IMR-90 (cell line): ENCODE data around the gene DHX34. TPM values are rescaled to one million over a fixed set of nuclear protein-coding genes. Genes with fewer than 3 reads are reported as not detected.
A peak's percentile ranks its signal among the peaks of the same experiment; 100 is the strongest.

Source experiments
- ATAC-seq: fragments of 200-7000 bp; cut with Tn5 transposase; 2 replicates; pipeline ENCODE4 v1.9.1; 2020; ENCODE audit warnings: low read depth, mild to moderate bottlenecking, moderate library complexity
- Bru-seq: library from RNA; stranded (reverse); fragments of 400-500 nt; gene quantifications from one replicate; lab custom pipeline; 2021; lab: Mats Ljungman, UMichigan
- BruChase-seq, 2 experiments: library from RNA; stranded (reverse); fragments of 400-500 nt; gene quantifications; one replicate each; lab custom pipeline; 2021; lab: Mats Ljungman, UMichigan
- BruUV-seq: library from RNA; stranded (reverse); fragments of 400-500 nt; replicated peaks from 2 replicates; lab custom pipeline; 2021; lab: Mats Ljungman, UMichigan
- CTCF ChIA-PET: fragments of 300-600 bp; formaldehyde crosslinking; extraction: SDS; loops from one replicate; lab custom pipeline; 2021; ENCODE audit warnings: antibody characterized with exemption; lab: Yijun Ruan, JAX
- POLR2A ChIA-PET: fragments of 300-600 bp; sonication (Branson Sonifier 250); formaldehyde crosslinking; loops from one replicate; lab custom pipeline; 2022; ENCODE audit warnings: antibody characterized with exemption; ENCODE audit not compliant: unreplicated experiment; lab: Charles Lee
- DNase-seq: peaks from one replicate; pipeline ENCODE4 v3.0.0; 2013
- H2AFZ ChIP-seq: replicated peaks from 2 replicates; pipeline ENCODE3; 2013; ENCODE audit warnings: low read length, mild to moderate bottlenecking; ENCODE audit not compliant: poor library complexity
- H2AK5ac ChIP-seq: 2 replicates; pipeline ENCODE4 v1.6.1; 2013; ENCODE audit warnings: low read depth, low read length, inconsistent platforms
- H2AK9ac ChIP-seq: replicated peaks from 2 replicates; pipeline ENCODE3; 2013; ENCODE audit warnings: mild to moderate bottlenecking, low read depth, low read length, moderate library complexity; ENCODE audit not compliant: poor library complexity
- H2BK120ac ChIP-seq: 2 replicates; pipeline ENCODE4 v1.6.1; 2013; ENCODE audit warnings: low read depth, low read length, inconsistent platforms
- H2BK15ac ChIP-seq: 3 replicates; pipeline ENCODE4 v1.6.1; 2013; ENCODE audit warnings: low read depth, low read length, inconsistent platforms
- H2BK20ac ChIP-seq: 2 replicates; pipeline ENCODE4 v1.6.1; 2013; ENCODE audit warnings: low read depth, mild to moderate bottlenecking, inconsistent platforms, low read length, moderate library complexity
- H2BK5ac ChIP-seq: 2 replicates; pipeline ENCODE4 v1.6.1; 2013; ENCODE audit warnings: mild to moderate bottlenecking, low read depth, low read length, inconsistent platforms; ENCODE audit not compliant: poor library complexity, severe bottlenecking
- H3K14ac ChIP-seq: replicated peaks from 2 replicates; pipeline ENCODE4 v1.6.1; 2013; ENCODE audit warnings: low read depth, low read length, inconsistent platforms
- H3K18ac ChIP-seq: 2 replicates; pipeline ENCODE4 v1.6.1; 2013; ENCODE audit warnings: low read depth, low read length, control low read depth
- H3K23ac ChIP-seq: 2 replicates; pipeline ENCODE4 v1.6.1; 2013; ENCODE audit warnings: low read depth, low read length, inconsistent platforms
- H3K27ac ChIP-seq: 2 replicates; pipeline ENCODE4 v1.5.1; 2013; ENCODE audit warnings: mild to moderate bottlenecking, control low read depth, low read length; ENCODE audit not compliant: insufficient read depth
- H3K27me3 ChIP-seq: 2 replicates; pipeline ENCODE4 v1.6.1; 2013; ENCODE audit warnings: low read length; ENCODE audit not compliant: control insufficient read depth, insufficient read depth
- H3K36me3 ChIP-seq: 2 replicates; pipeline ENCODE4 v1.6.1; 2013; ENCODE audit warnings: low read length, mixed read lengths; ENCODE audit not compliant: control insufficient read depth, insufficient read depth
- H3K4ac ChIP-seq: 2 replicates; pipeline ENCODE4 v1.6.1; 2013; ENCODE audit warnings: low read depth, low read length, inconsistent platforms
- H3K4me1 ChIP-seq: 2 replicates; pipeline ENCODE4 v1.6.1; 2013; ENCODE audit warnings: low read length, mixed read lengths; ENCODE audit not compliant: control insufficient read depth, insufficient read depth
- H3K4me2 ChIP-seq: 2 replicates; pipeline ENCODE4 v1.6.1; 2013; ENCODE audit warnings: low read depth, mild to moderate bottlenecking, control low read depth, low read length, moderate library complexity
- H3K4me3 ChIP-seq: 2 replicates; pipeline ENCODE4 v1.5.1; 2013; ENCODE audit warnings: low read depth, mild to moderate bottlenecking, control low read depth, low read length, moderate library complexity; ENCODE audit not compliant: insufficient read depth
- H3K56ac ChIP-seq: 2 replicates; pipeline ENCODE4 v1.6.1; 2013; ENCODE audit warnings: low read length, inconsistent platforms; ENCODE audit not compliant: insufficient read depth; ENCODE audit errors: extremely low read depth
- H3K79me1 ChIP-seq, 2 experiments: 2 replicates each; pipeline ENCODE4 v1.6.1; 2013; ENCODE audit warnings: low read length in 2 of 2, inconsistent platforms in 1 of 2, low read depth in 1 of 2
- H3K9ac ChIP-seq: 2 replicates; pipeline ENCODE4 v1.6.1; 2013; ENCODE audit warnings: low read depth, low read length, control low read depth
- H3K9me1 ChIP-seq: 2 replicates; pipeline ENCODE4 v1.6.1; 2013; ENCODE audit warnings: low read length, inconsistent platforms; ENCODE audit not compliant: insufficient read depth
- H3K9me3 ChIP-seq: 2 replicates; pipeline ENCODE4 v1.6.1; 2013; ENCODE audit warnings: low read length; ENCODE audit not compliant: control insufficient read depth, insufficient read depth
- H4K20me1 ChIP-seq: 2 replicates; pipeline ENCODE4 v1.6.1; 2013; ENCODE audit warnings: low read length, inconsistent platforms; ENCODE audit not compliant: insufficient read depth
- H4K5ac ChIP-seq: 2 replicates; pipeline ENCODE4 v1.6.1; 2013; ENCODE audit warnings: mild to moderate bottlenecking, low read depth, low read length, control low read depth
- H4K8ac ChIP-seq, 2 experiments: 2 replicates each; pipeline ENCODE4 v1.6.1; 2013; ENCODE audit warnings: low read depth in 2 of 2, low read length in 2 of 2, control low read depth in 1 of 2, inconsistent platforms in 1 of 2
- H4K91ac ChIP-seq: 2 replicates; pipeline ENCODE4 v1.6.1; 2013; ENCODE audit warnings: low read depth, low read length, inconsistent platforms; ENCODE audit not compliant: insufficient read depth
- CEBPB ChIP-seq: IDR thresholded peaks from 2 replicates; pipeline ENCODE4 v1.6.1; 2012; ENCODE audit warnings: low read depth, low read length, improper control_type of control experiment
- CHD1 ChIP-seq: IDR thresholded peaks from 2 replicates; pipeline ENCODE4 v1.6.1; 2012; ENCODE audit warnings: low read depth, low read length, improper control_type of control experiment
- CTCF ChIP-seq: conservative IDR thresholded peaks from 2 replicates; pipeline ENCODE4 v1.5.1; 2012; ENCODE audit warnings: mild to moderate bottlenecking, low read depth, low read length, improper control_type of control experiment
- MAZ ChIP-seq: IDR thresholded peaks from 2 replicates; pipeline ENCODE4 v1.6.1; 2012; ENCODE audit warnings: low read depth, mild to moderate bottlenecking, low read length, improper control_type of control experiment, moderate library complexity, borderline replicate concordance
- MXI1 ChIP-seq: IDR thresholded peaks from 2 replicates; pipeline ENCODE4 v1.6.1; 2012; ENCODE audit warnings: low read depth, mild to moderate bottlenecking, low read length, moderate library complexity, borderline replicate concordance
- NFE2L2 ChIP-seq: fragments of 150-350 bp; IDR thresholded peaks from 2 replicates; pipeline ENCODE4 v1.6.1; 2016; ENCODE audit warnings: low read depth, mild to moderate bottlenecking, low read length
- POLR2A ChIP-seq: IDR thresholded peaks from 2 replicates; pipeline ENCODE4 v1.6.1; 2012; ENCODE audit warnings: mild to moderate bottlenecking, low read depth, low read length
- RCOR1 ChIP-seq: IDR thresholded peaks from 2 replicates; pipeline ENCODE4 v1.6.1; 2012; ENCODE audit warnings: mild to moderate bottlenecking, low read length, improper control_type of control experiment; ENCODE audit not compliant: insufficient replicate concordance
- RFX5 ChIP-seq: IDR thresholded peaks from 2 replicates; pipeline ENCODE4 v1.8.0; 2012; ENCODE audit warnings: low read depth, mild to moderate bottlenecking, low read length, moderate library complexity
- SMC3 ChIP-seq: fragments of 150-350 bp; IDR thresholded peaks from 2 replicates; pipeline ENCODE4 v1.6.1; 2016; ENCODE audit warnings: low read depth, mild to moderate bottlenecking, antibody characterized with exemption, low read length, moderate library complexity
- USF2 ChIP-seq: fragments of 150-350 bp; IDR thresholded peaks from 2 replicates; pipeline ENCODE4 v1.6.1; 2017; ENCODE audit warnings: mild to moderate bottlenecking, antibody characterized with exemption, low read length, low read depth
- WGBS, 2 experiments: methylation state at CpG; one replicate each; pipeline versions ENCODE4 v1.1.5 to v1.1.7; 2013; ENCODE audit warnings: missing lambda C conversion rate in 2 of 2; ENCODE audit not compliant: insufficient read length in 1 of 2; ENCODE audit errors: extremely low coverage in 2 of 2; 5-methylcytosine and 5-hydroxymethylcytosine counted together
- dilution Hi-C: fragments of 300-500 bp; cut with HindIII; formaldehyde crosslinking; loops from one replicate; pipeline ENCODE4 v1.14.3; 2018; ENCODE audit warnings: low sequenced_read_pairs; ENCODE audit not compliant: unreplicated experiment
- in situ Hi-C: fragments of 300-500 bp; cut with MboI; formaldehyde crosslinking; loops from 3 replicates; pipeline ENCODE4 v1.14.3; 2019; ENCODE audit warnings: low sequenced_read_pairs, inconsistent platforms, mixed read lengths
- intact Hi-C: fragments of 100-400 bp; cut with micrococcal nuclease; formaldehyde crosslinking; loops from 2 replicates; pipeline ENCODE4 v1.10.0; 2022
- long read RNA-seq: library from polyadenylated mRNA; unstranded; transcript quantifications from one replicate; pipeline ENCODE4 v2.0.0, GENCODE V29; 2021; ENCODE audit not compliant: unreplicated experiment
- polyA plus RNA-seq, 3 experiments: library from polyadenylated mRNA; depleted of rRNA; stranded (reverse); fragments of >200 nt; gene quantifications; 2 replicates each; pipeline ENCODE4 v1.2.3, GENCODE V29; 2012; ENCODE audit warnings: low replicate concordance in 1 of 3
- total RNA-seq: library from RNA; depleted of rRNA; stranded (reverse); fragments of >200 nt; gene quantifications from 2 replicates; pipeline ENCODE4 v1.2.3, GENCODE V29; 2012; rRNA removed

The DHX34 gene
- total RNA-seq (4.5 and 5.6 TPM in 2 replicates), polyA plus RNA-seq (2012; rRNA removed) (13.7 and 14.8 TPM in 2 replicates), Bru-seq, nascent RNA (percentile 61 among the genes with signal in this experiment), BruChase-seq, experiment 1, labeled RNA remaining after a 6-hour chase (percentile 72 among the genes with signal in this experiment), BruChase-seq, experiment 2, labeled RNA remaining after a 2-hour chase (percentile 65 among the genes with signal in this experiment)
- polyA plus RNA-seq (2012; cell fraction: cytosol; rRNA removed), result 7.5 and 12.4 TPM in 2 replicates
- polyA plus RNA-seq (2012; cell fraction: nucleus; rRNA removed; ENCODE audit: low replicate concordance), result 40.2 and 104 TPM in 2 replicates
- long read RNA-seq, partial matches to known transcripts, result 10 of 14 reads
- long read RNA-seq, other reads (novel, unspliced or antisense), result 4 of 14 reads

- in situ Hi-C loops, result no loop called here
- peak; percentile 99 for DNase-seq
- peak within 1 kb of the TSS; percentile 94 for H3K14ac ChIP-seq
- TF ChIP-seq USF2 (peak; percentile 75), NFE2L2 (no peak), MAZ (peak; percentile 91), MXI1 (peak; percentile 91), RFX5 (no peak), CTCF (peak; percentile 98), CEBPB (peak; percentile 4; the same call in 1 of the 2 replicates), POLR2A (peak; percentile 69), RCOR1 (no peak), SMC3 (no peak; the same call in 1 of the 2 replicates), CHD1 (no peak)
Observed at GRCh38 chr19:47348819-47349795, at the start of gene DHX34. DHX34 (plus strand) TSS chr19:47349315; CDS start chr19:47353031, 3,716 bp downstream.

More at GRCh38 chr19:47348819-47349795, at the start of gene DHX34:
- Histone ChIP-seq H2AFZ (peak within 1 kb of the TSS; percentile 88), H4K20me1 (no peaks in the 10 kb centered on the region), H4K91ac (peak within 1 kb of the TSS; percentile 80), H3K27me3 (no peaks in the 10 kb centered on the region), H3K4me1 (no peaks in the 10 kb centered on the region; the same call in 1 of the 2 replicates), H3K9me1 (peaks cover 3% of the 10 kb centered on the region; the same call in 1 of the 2 replicates), H2BK20ac (no peak within 1 kb of the TSS), H3K36me3 (peaks cover 16% of the 10 kb centered on the region), H3K4me2 (peak within 1 kb of the TSS; percentile 96), H3K4me3 (peak within 1 kb of the TSS; percentile 84), H4K8ac (peak within 1 kb of the TSS; percentile 55 to 85), H2BK120ac (peak within 1 kb of the TSS; percentile 11; the same call in 1 of the 2 replicates), H3K18ac (peak within 1 kb of the TSS; percentile 36), H4K5ac (peak within 1 kb of the TSS; percentile 27), H3K9me3 (no peaks in the 10 kb centered on the region), H3K79me1 (peaks cover 38 to 43% of the 10 kb centered on the region in 2 experiments), H2BK5ac (peak within 1 kb of the TSS; percentile 29), H2AK5ac (peak within 1 kb of the TSS; percentile 83), H2BK15ac (no peak within 1 kb of the TSS), H2AK9ac (peak within 1 kb of the TSS; percentile 80), H3K56ac (peak within 1 kb of the TSS; percentile 68; the same call in 1 of the 2 replicates), H3K27ac (peak within 1 kb of the TSS; percentile 65), H3K4ac (peak within 1 kb of the TSS; percentile 86), H3K9ac (peak within 1 kb of the TSS; percentile 95), H3K23ac (peak within 1 kb of the TSS; percentile 88)
- POLR2A ChIA-PET, result no interaction called here
- BruUV-seq, result no TSS peak
- intact Hi-C loops, result loop anchor here (1.0 to 5.0 kb wide), 2 partner anchors 42 kb away; partner anchors contain the start of gene C5AR1
- WGBS, 2 experiments, result 2% methylated on average over 51 of the region's 63 CpGs; no CpG with 5 or more reads in 1 of the 2 experiments
- peak; percentile 100 for ATAC-seq
- CTCF ChIA-PET, result interaction anchor here (0.6 to 1.7 kb wide), 13 partner anchors 8 to 1294 kb away, joined by 3 to 8 read pairs (median 3); no protein-coding TSS in a partner anchor
- dilution Hi-C loops, result no loop called here
